ENCODE results near the gene CBL.

DNA sequence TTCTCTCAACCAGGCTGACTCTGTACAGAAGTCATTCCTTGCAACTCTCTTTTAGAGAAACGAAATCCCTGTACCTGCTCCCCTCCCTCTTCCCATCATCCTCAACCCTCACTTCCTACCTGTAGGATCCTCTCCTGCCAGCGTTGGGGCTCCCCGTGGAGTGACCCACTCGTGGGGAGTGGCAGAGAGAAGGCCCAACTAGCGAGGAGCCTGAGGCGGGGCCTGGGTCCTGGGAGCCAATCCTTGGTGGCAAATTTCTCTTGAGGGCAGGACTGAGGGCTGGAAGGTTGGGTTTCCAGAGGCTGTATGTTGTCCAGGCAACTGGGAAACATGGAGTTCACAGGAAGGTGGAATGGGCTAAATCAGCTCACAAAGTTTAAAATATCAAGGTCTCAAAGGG lies 10.5 kb upstream of the CBL start:
- TF ChIP-seq, protein P1, sequence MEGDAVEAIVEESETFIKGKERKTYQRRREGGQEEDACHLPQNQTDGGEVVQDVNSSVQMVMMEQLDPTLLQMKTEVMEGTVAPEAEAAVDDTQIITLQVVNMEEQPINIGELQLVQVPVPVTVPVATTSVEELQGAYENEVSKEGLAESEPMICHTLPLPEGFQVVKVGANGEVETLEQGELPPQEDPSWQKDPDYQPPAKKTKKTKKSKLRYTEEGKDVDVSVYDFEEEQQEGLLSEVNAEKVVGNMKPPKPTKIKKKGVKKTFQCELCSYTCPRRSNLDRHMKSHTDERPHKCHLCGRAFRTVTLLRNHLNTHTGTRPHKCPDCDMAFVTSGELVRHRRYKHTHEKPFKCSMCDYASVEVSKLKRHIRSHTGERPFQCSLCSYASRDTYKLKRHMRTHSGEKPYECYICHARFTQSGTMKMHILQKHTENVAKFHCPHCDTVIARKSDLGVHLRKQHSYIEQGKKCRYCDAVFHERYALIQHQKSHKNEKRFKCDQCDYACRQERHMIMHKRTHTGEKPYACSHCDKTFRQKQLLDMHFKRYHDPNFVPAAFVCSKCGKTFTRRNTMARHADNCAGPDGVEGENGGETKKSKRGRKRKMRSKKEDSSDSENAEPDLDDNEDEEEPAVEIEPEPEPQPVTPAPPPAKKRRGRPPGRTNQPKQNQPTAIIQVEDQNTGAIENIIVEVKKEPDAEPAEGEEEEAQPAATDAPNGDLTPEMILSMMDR (IDR thresholded peaks at IDR 0.05), result no peak
- TF ChIP-seq EP300 (IDR thresholded peaks at IDR 0.05), result no peak
